NCI-H524 (cell line): ENCODE data around the gene STK11IP.
A peak's percentile ranks its signal among the peaks of the same experiment; 100 is the strongest.

ENCODE experiments used
- DNase-seq, 2 experiments: peaks; one replicate each; lab custom pipeline; 2025; lab: John Stamatoyannopoulos, UW

The STK11IP gene

GRCh38 chr2:219619235-219619634 is 21.6 kb downstream of the STK11IP start:
- peak in 1 of 2 experiments; percentile 16 for DNase-seq

- no peak for DNase-seq
These were observed 22.9 kb downstream of the STK11IP start for GRCh38 chr2:219620546-219620945.

GRCh38 chr2:219621935-219622334 is 24.3 kb downstream of the STK11IP start:
- DNase-seq, result no peak

GRCh38 chr2:219622472-219622871 is 24.8 kb downstream of the STK11IP start:
- DNase-seq, result no peak

- no peak for DNase-seq
These were observed 26.9 kb downstream of the STK11IP start for GRCh38 chr2:219624565-219624964.

GRCh38 chr2:219625179-219625578 is 27.5 kb downstream of the STK11IP start:
- DNase-seq, result no peak

- DNase-seq, result peak in 1 of 2 experiments; percentile 8
These were observed 28.9 kb downstream of the STK11IP start for GRCh38 chr2:219626540-219626939.

GRCh38 chr2:219627103-219628100 is 29.7 kb downstream of the STK11IP start, which contains the start of gene SLC4A3:
Gene SLC4A3, plus strand, starts transcription at chr2:219627630. Its CDS starts 363 bp downstream, at chr2:219627993.
- DNase-seq, result peak in 1 of 2 experiments; percentile 17

GRCh38 chr2:219628235-219628985 is 30.8 kb downstream of the STK11IP start:
- no peak for DNase-seq

GRCh38 chr2:219628986-219629901 is 31.6 kb downstream of the STK11IP start:
- no peak for DNase-seq

- no peak for DNase-seq
These were observed 32.5 kb downstream of the STK11IP start for GRCh38 chr2:219629976-219630695.

GRCh38 chr2:219630770-219631405 is 33.2 kb downstream of the STK11IP start:
- DNase-seq, result no peak

GRCh38 chr2:219631406-219631891 is 33.8 kb downstream of the STK11IP start:
- no peak for DNase-seq

- DNase-seq, result no peak
These were observed 34.5 kb downstream of the STK11IP start for GRCh38 chr2:219631904-219632759.

- no peak for DNase-seq
These were observed 35.1 kb downstream of the STK11IP start for GRCh38 chr2:219632760-219633105.

GRCh38 chr2:219633276-219634065 is 35.8 kb downstream of the STK11IP start:
- no peak for DNase-seq

- no peak for DNase-seq
These were observed 36.7 kb downstream of the STK11IP start for GRCh38 chr2:219634171-219634940.
